GM12878 (cell line): Measurements from ENCODE around the gene MOV10L1. TPM values are rescaled to one million over a fixed set of nuclear protein-coding genes. Genes with fewer than 3 reads are reported as not detected.

ENCODE experiments used
- ATAC-seq: fragments of 200-7000 bp; cut with Tn5 transposase; 3 replicates; pipeline ENCODE4 v1.9.1; 2020; ENCODE audit warnings: mild to moderate bottlenecking, moderate library complexity
- BruUV-seq: library from RNA; stranded (reverse); fragments of 400-500 nt; replicated peaks from 2 replicates; lab custom pipeline; 2021; lab: Mats Ljungman, UMichigan
- CTCF ChIA-PET: fragments of 300-600 bp; sonication (Branson Sonifier 250); formaldehyde crosslinking; extraction: SDS; loops from one replicate; lab custom pipeline; 2021; ENCODE audit warnings: inconsistent platforms; lab: Yijun Ruan, JAX
- POLR2A ChIA-PET: fragments of 350-600 bp; formaldehyde crosslinking; extraction: SDS; loops from one replicate; lab custom pipeline; 2021; ENCODE audit warnings: inconsistent platforms; lab: Charles Lee
- RAD21 ChIA-PET: fragments of 300-600 bp; sonication (Branson Sonifier 250); formaldehyde crosslinking; loops from one replicate; lab custom pipeline; 2023; ENCODE audit warnings: antibody characterized with exemption; ENCODE audit not compliant: unreplicated experiment; lab: Charles Lee
- SMC1A ChIA-PET: fragments of 300-600 bp; sonication (Branson Sonifier 250); formaldehyde crosslinking; loops from one replicate; lab custom pipeline; 2023; ENCODE audit not compliant: unreplicated experiment, uncharacterized antibody; lab: Charles Lee
- DNase-seq: peaks from one replicate; pipeline ENCODE4 v3.0.0-alpha.2; 2011; ENCODE audit warnings: low read depth, low spot score
- FAIRE-seq: peaks from 3 replicates; lab custom pipeline; 2011; peaks lifted over from hg19 to GRCh38; lab: Jason Lieb, UNC
- H2AFZ ChIP-seq: 2 replicates; pipeline ENCODE4 v1.6.0; 2011; ENCODE audit warnings: low read depth, low read length, control low read depth; ENCODE audit not compliant: control insufficient read depth
- H3K27ac ChIP-seq: 2 replicates; pipeline ENCODE4 v1.5.1; 2011; ENCODE audit warnings: control low read depth; ENCODE audit not compliant: control insufficient read depth, insufficient read depth
- H3K27me3 ChIP-seq, 2 experiments: replicated peaks in 1 of 2; 2 replicates each; pipeline versions ENCODE4 v1.6.0 to v1.6.1; 2011; ENCODE audit warnings: low read length in 1 of 2; ENCODE audit not compliant: control insufficient read depth in 2 of 2, insufficient read depth in 2 of 2
- H3K36me3 ChIP-seq, 2 experiments: 2 replicates each; pipeline ENCODE4 v1.5.1; 2011; ENCODE audit warnings: low read length in 1 of 2; ENCODE audit not compliant: control insufficient read depth in 2 of 2, insufficient read depth in 2 of 2
- H3K4me1 ChIP-seq: 2 replicates; pipeline ENCODE4 v1.6.1; 2011; ENCODE audit warnings: mild to moderate bottlenecking, low read length, moderate library complexity, mixed read lengths; ENCODE audit not compliant: control insufficient read depth, insufficient read depth
- H3K4me2 ChIP-seq: 2 replicates; pipeline ENCODE4 v1.6.0; 2011; ENCODE audit warnings: control low read depth; ENCODE audit not compliant: control insufficient read depth, insufficient read depth
- H3K4me3 ChIP-seq: fragments of 200-600 bp; sonication (generic); 2 replicates; pipeline ENCODE4 v1.5.1; 2016
- H3K79me2 ChIP-seq: 2 replicates; pipeline ENCODE4 v1.6.0; 2011; ENCODE audit warnings: low read length; ENCODE audit not compliant: control insufficient read depth, insufficient read depth
- H3K9ac ChIP-seq: 2 replicates; pipeline ENCODE4 v1.8.0; 2011; ENCODE audit warnings: low read length, control low read depth, mixed read lengths; ENCODE audit not compliant: control insufficient read depth, insufficient read depth
- H3K9me3 ChIP-seq: replicated peaks from 3 replicates; pipeline ENCODE4 v1.5.1; 2011; ENCODE audit warnings: mild to moderate bottlenecking, low read length; ENCODE audit not compliant: control insufficient read depth, insufficient read depth
- H4K20me1 ChIP-seq: 2 replicates; pipeline ENCODE4 v1.6.0; 2011; ENCODE audit not compliant: control insufficient read depth, insufficient read depth
- BHLHE40 ChIP-seq, 2 experiments: fragments of 450-650 bp in 1 of 2; IDR thresholded peaks; 2 replicates each; pipeline ENCODE4 v1.6.1; 2011 to 2017; ENCODE audit warnings: low read depth in 2 of 2, borderline replicate concordance in 1 of 2, improper control_type of control experiment in 1 of 2, low read length in 1 of 2, mild to moderate bottlenecking in 1 of 2
- CHD1 ChIP-seq: IDR thresholded peaks from 2 replicates; pipeline ENCODE4 v1.6.1; 2012; ENCODE audit warnings: low read depth, low read length, improper control_type of control experiment
- POLR2AphosphoS2 ChIP-seq: IDR thresholded peaks from 2 replicates; pipeline ENCODE4 v1.6.1; 2011; ENCODE audit warnings: low read depth, mild to moderate bottlenecking, low read length, improper control_type of control experiment, moderate library complexity
- POU2F2 ChIP-seq: IDR thresholded peaks from 3 replicates; pipeline ENCODE4 v1.6.1; 2011; ENCODE audit warnings: low read depth, mild to moderate bottlenecking, low read length, borderline replicate concordance
- RAD21 ChIP-seq: IDR thresholded peaks from 2 replicates; pipeline ENCODE4 v1.6.1; 2011; ENCODE audit warnings: mild to moderate bottlenecking, low read depth, low read length, moderate library complexity; ENCODE audit not compliant: insufficient read depth
- SIN3A ChIP-seq: IDR thresholded peaks from 2 replicates; pipeline ENCODE4 v1.6.1; 2012; ENCODE audit warnings: low read depth, low read length, improper control_type of control experiment
- TAF1 ChIP-seq: IDR thresholded peaks from 2 replicates; pipeline ENCODE4 v1.6.1; 2011; ENCODE audit warnings: mild to moderate bottlenecking, low read depth, low read length, borderline replicate concordance
- WGBS: methylation state at CpG from one replicate; pipeline ENCODE4 v1.1.6; 2016; ENCODE audit warnings: low lambda C conversion rate; ENCODE audit not compliant: insufficient replicate concordance, insufficient coverage; ENCODE audit errors: missing lambda C conversion rate; 5-methylcytosine and 5-hydroxymethylcytosine counted together
- in situ Hi-C: fragments of 300-500 bp; cut with MboI; formaldehyde crosslinking; loops from 9 replicates; pipeline ENCODE4 v1.14.3; 2018; ENCODE audit warnings: mixed read lengths
- intact Hi-C: fragments of 100-400 bp; cut with micrococcal nuclease; formaldehyde crosslinking; loops from one replicate; pipeline ENCODE4 v1.14.2; 2022; ENCODE audit not compliant: unreplicated experiment
- polyA plus RNA-seq, 11 experiments: library from polyadenylated mRNA; depleted of rRNA in 4 of 11; unstranded in 6 of 11; stranded (reverse) in 5 of 11; fragments of >200 nt; fragmentation: Nextera tagmentation in 4 of 11; fragmentation: Illumina TruSeq in 1 of 11; extraction: Ambion mirVana in 4 of 11; extraction: Trizol in 1 of 11; gene quantifications; 1 replicate in 1 of 11; 2 replicates in 10 of 11; pipeline versions ENCODE4 v1.2.1 to v1.2.3, GENCODE V29; 2011 to 2016; ENCODE audit warnings: inconsistent platforms in 2 of 11, missing spikeins in 2 of 11, low read depth in 1 of 11
- total RNA-seq, 4 experiments: library from RNA; depleted of rRNA in 3 of 4; stranded (reverse); fragments of >200 nt in 3 of 4; fragmentation: Illumina TruSeq in 1 of 4; extraction: Trizol in 1 of 4; gene quantifications; 2 replicates each; pipeline versions ENCODE4 v1.2.1 to v1.2.3, GENCODE V29; 2013 to 2021
- TF ChIP-seq, protein P1 (sequence below): fragments of 450-650 bp; IDR thresholded peaks from 2 replicates; pipeline ENCODE4 v1.6.1; 2016; ENCODE audit warnings: mild to moderate bottlenecking, moderate library complexity, borderline replicate concordance
- TF ChIP-seq, protein P2 (sequence below): fragments of 450-650 bp; IDR thresholded peaks from 2 replicates; pipeline ENCODE4 v1.6.1; 2017; ENCODE audit warnings: mild to moderate bottlenecking, low read depth, inconsistent platforms; ENCODE audit not compliant: poor library complexity, severe bottlenecking
- TF ChIP-seq, protein P3 (sequence below): fragments of 450-650 bp; IDR thresholded peaks from 2 replicates; pipeline ENCODE4 v1.6.1; 2018; ENCODE audit warnings: borderline replicate concordance, mild to moderate bottlenecking; ENCODE audit not compliant: partially characterized antibody

The MOV10L1 gene
- total and polyA plus RNA-seq, 10 of the 15 experiments (the other 5 are each of a cell fraction or from before 2014, with no cell fraction given), result 0.22 TPM; not detected in 9

DNA sequence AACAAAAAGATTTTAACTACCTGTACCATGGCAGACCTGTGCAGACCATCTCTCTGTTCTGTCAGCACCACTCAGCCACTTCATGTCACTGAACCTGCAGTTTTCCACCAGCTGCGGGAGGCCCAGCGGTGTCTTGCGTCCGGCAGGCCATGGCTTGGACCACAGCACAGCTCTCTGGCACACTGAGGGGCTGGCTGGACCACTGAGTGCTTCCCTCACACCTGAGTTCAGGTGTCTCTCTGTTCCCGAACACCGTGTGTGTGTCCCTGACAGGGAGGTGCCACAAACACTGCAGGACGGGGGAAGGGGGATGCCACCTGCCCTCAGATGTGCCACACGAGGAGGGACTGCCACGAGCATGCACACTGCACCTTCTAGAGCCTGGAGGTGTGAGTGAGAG lies 17.7 kb downstream of the MOV10L1 start:
- Histone ChIP-seq H3K9me3 (no peaks in the 10 kb centered on the region), H2AFZ (no peak overlapping the region), H4K20me1 (no peaks in the 10 kb centered on the region), H3K27me3 (0 out of 4 replicates have a peak, but pooled peaks cover 0 to 2% of the 10 kb centered on the region in 2 experiments), H3K4me2 (no peak overlapping the region), H3K9ac (no peak overlapping the region), H3K79me2 (no peaks in the 10 kb centered on the region), H3K36me3 (no peaks in the 10 kb centered on the region), H3K27ac (no peak overlapping the region), H3K4me3 (no peak overlapping the region), H3K4me1 (peaks cover 3% of the 10 kb centered on the region; the same call in 1 of the 2 replicates)
- ChIA-PET CTCF (no interaction called here), SMC1A (interaction anchor here (0.6 kb wide), 1 partner anchor 1568 kb away, joined by 4 read pairs; no protein-coding TSS in a partner anchor), RAD21 (no interaction called here), POLR2A (no interaction called here)
- ATAC-seq (no peak), FAIRE-seq (no peak), DNase-seq (no peak)
- intact Hi-C loops (no loop called here), in situ Hi-C loops (no loop called here)
- 71% methylated on average over 9 of the region's 9 CpGs for WGBS
- BruUV-seq, result no TSS peak
- TF ChIP-seq, protein P1, sequence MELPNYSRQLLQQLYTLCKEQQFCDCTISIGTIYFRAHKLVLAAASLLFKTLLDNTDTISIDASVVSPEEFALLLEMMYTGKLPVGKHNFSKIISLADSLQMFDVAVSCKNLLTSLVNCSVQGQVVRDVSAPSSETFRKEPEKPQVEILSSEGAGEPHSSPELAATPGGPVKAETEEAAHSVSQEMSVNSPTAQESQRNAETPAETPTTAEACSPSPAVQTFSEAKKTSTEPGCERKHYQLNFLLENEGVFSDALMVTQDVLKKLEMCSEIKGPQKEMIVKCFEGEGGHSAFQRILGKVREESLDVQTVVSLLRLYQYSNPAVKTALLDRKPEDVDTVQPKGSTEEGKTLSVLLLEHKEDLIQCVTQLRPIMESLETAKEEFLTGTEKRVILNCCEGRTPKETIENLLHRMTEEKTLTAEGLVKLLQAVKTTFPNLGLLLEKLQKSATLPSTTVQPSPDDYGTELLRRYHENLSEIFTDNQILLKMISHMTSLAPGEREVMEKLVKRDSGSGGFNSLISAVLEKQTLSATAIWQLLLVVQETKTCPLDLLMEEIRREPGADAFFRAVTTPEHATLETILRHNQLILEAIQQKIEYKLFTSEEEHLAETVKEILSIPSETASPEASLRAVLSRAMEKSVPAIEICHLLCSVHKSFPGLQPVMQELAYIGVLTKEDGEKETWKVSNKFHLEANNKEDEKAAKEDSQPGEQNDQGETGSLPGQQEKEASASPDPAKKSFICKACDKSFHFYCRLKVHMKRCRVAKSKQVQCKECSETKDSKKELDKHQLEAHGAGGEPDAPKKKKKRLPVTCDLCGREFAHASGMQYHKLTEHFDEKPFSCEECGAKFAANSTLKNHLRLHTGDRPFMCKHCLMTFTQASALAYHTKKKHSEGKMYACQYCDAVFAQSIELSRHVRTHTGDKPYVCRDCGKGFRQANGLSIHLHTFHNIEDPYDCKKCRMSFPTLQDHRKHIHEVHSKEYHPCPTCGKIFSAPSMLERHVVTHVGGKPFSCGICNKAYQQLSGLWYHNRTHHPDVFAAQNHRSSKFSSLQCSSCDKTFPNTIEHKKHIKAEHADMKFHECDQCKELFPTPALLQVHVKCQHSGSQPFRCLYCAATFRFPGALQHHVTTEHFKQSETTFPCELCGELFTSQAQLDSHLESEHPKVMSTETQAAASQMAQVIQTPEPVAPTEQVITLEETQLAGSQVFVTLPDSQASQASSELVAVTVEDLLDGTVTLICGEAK, result no peak
- no peak for TF ChIP-seq RAD21
- TF ChIP-seq TAF1, result no peak
- TF ChIP-seq SIN3A, result no peak
- no peak for TF ChIP-seq POLR2AphosphoS2
- TF ChIP-seq, protein P2, sequence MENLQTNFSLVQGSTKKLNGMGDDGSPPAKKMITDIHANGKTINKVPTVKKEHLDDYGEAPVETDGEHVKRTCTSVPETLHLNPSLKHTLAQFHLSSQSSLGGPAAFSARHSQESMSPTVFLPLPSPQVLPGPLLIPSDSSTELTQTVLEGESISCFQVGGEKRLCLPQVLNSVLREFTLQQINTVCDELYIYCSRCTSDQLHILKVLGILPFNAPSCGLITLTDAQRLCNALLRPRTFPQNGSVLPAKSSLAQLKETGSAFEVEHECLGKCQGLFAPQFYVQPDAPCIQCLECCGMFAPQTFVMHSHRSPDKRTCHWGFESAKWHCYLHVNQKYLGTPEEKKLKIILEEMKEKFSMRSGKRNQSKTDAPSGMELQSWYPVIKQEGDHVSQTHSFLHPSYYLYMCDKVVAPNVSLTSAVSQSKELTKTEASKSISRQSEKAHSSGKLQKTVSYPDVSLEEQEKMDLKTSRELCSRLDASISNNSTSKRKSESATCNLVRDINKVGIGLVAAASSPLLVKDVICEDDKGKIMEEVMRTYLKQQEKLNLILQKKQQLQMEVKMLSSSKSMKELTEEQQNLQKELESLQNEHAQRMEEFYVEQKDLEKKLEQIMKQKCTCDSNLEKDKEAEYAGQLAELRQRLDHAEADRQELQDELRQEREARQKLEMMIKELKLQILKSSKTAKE, result no peak
- TF ChIP-seq CHD1, result no peak
- TF ChIP-seq POU2F2, result no peak
- TF ChIP-seq, protein P3, sequence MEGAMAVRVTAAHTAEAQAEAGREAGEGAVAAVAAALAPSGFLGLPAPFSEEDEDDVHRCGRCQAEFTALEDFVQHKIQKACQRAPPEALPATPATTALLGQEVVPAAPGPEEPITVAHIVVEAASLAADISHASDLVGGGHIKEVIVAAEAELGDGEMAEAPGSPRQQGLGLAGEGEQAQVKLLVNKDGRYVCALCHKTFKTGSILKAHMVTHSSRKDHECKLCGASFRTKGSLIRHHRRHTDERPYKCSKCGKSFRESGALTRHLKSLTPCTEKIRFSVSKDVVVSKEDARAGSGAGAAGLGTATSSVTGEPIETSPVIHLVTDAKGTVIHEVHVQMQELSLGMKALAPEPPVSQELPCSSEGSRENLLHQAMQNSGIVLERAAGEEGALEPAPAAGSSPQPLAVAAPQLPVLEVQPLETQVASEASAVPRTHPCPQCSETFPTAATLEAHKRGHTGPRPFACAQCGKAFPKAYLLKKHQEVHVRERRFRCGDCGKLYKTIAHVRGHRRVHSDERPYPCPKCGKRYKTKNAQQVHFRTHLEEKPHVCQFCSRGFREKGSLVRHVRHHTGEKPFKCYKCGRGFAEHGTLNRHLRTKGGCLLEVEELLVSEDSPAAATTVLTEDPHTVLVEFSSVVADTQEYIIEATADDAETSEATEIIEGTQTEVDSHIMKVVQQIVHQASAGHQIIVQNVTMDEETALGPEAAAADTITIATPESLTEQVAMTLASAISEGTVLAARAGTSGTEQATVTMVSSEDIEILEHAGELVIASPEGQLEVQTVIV, result no peak
- TF ChIP-seq BHLHE40 (IDR thresholded peaks at IDR 0.05; ENCODE audit: borderline replicate concordance in 1 of 2, low read depth in 2 of 2, low read length in 1 of 2), result no peak
